ENCODE results near the gene AGPAT4.

- no peak for TF ChIP-seq POLR2A (IDR thresholded peaks at IDR 0.05)
- TF ChIP-seq, protein P1, sequence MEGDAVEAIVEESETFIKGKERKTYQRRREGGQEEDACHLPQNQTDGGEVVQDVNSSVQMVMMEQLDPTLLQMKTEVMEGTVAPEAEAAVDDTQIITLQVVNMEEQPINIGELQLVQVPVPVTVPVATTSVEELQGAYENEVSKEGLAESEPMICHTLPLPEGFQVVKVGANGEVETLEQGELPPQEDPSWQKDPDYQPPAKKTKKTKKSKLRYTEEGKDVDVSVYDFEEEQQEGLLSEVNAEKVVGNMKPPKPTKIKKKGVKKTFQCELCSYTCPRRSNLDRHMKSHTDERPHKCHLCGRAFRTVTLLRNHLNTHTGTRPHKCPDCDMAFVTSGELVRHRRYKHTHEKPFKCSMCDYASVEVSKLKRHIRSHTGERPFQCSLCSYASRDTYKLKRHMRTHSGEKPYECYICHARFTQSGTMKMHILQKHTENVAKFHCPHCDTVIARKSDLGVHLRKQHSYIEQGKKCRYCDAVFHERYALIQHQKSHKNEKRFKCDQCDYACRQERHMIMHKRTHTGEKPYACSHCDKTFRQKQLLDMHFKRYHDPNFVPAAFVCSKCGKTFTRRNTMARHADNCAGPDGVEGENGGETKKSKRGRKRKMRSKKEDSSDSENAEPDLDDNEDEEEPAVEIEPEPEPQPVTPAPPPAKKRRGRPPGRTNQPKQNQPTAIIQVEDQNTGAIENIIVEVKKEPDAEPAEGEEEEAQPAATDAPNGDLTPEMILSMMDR (IDR thresholded peaks at IDR 0.05), result no peak
These were observed 4.6 kb downstream of the AGPAT4 start for GRCh38 chr6:161269310-161269709.

Measured in testis (tissue), 2 donors.